GM21737 (cell line): ENCODE results near the gene OR4B1.
"Not testable (repeated sequence)": the region's sequence is repeated elsewhere in the genome, so short reads cannot be mapped to it uniquely, and the experiment has no call there.

Source experiments
- ATAC-seq: cut with Tn5 transposase; IDR thresholded peaks from one replicate; pipeline ENCODE4 v1.9.1; 2021; ENCODE audit warnings: mild to moderate bottlenecking, moderate library complexity; ENCODE audit not compliant: unreplicated experiment

Gene OR4B1

GRCh38 chr11:48216510-48216909 is at the start of gene OR4B1:
TSS of gene OR4B1 (plus strand) at chr11:48216810. CDS start at chr11:48216810, 0 bp downstream.
- no peak for ATAC-seq

- ATAC-seq: no peak
These were observed 49.2 kb upstream of the OR4B1 start for GRCh38 chr11:48167380-48167779.

- ATAC-seq: no peak
These were observed 47.8 kb upstream of the OR4B1 start for GRCh38 chr11:48168815-48169214.

GRCh38 chr11:48169259-48169658 is 47.4 kb upstream of the OR4B1 start:
- no peak for ATAC-seq

GRCh38 chr11:48169717-48170116 is 46.9 kb upstream of the OR4B1 start:
- ATAC-seq: no peak

GRCh38 chr11:48170241-48171233 is 46.1 kb upstream of the OR4B1 start:
- ATAC-seq: no peak

- ATAC-seq: peak; percentile 76
These were observed 43.6 kb upstream of the OR4B1 start for GRCh38 chr11:48172818-48173609.

GRCh38 chr11:48177661-48178060 is 38.9 kb upstream of the OR4B1 start:
- ATAC-seq: no peak

GRCh38 chr11:48180627-48181026 is 36.0 kb upstream of the OR4B1 start:
- no peak for ATAC-seq

- no peak for ATAC-seq
These were observed 33.6 kb upstream of the OR4B1 start for GRCh38 chr11:48182860-48183526.

GRCh38 chr11:48184452-48184851 is 32.2 kb upstream of the OR4B1 start:
- ATAC-seq: no peak

GRCh38 chr11:48190906-48191654 is 25.5 kb upstream of the OR4B1 start:
- ATAC-seq: not testable (repeated sequence)

- no peak for ATAC-seq
These were observed 22.7 kb upstream of the OR4B1 start for GRCh38 chr11:48193876-48194275.

- no peak for ATAC-seq
These were observed 8.7 kb upstream of the OR4B1 start for GRCh38 chr11:48207881-48208280.

- ATAC-seq: no peak
These were observed 6.6 kb upstream of the OR4B1 start for GRCh38 chr11:48210052-48210451.

- no peak for ATAC-seq
These were observed 12.2 kb downstream of the OR4B1 start for GRCh38 chr11:48228761-48229160.

- not testable (repeated sequence) for ATAC-seq
These were observed 13.4 kb downstream of the OR4B1 start for GRCh38 chr11:48230057-48230456.

- no peak for ATAC-seq
These were observed 21.1 kb downstream of the OR4B1 start for GRCh38 chr11:48237727-48238126.

GRCh38 chr11:48242501-48242900 is 25.9 kb downstream of the OR4B1 start:
- no peak for ATAC-seq

- ATAC-seq: no peak
These were observed 28.2 kb downstream of the OR4B1 start, which contains the start of gene OR4X2 for GRCh38 chr11:48244804-48245203. TSS of gene OR4X2 (plus strand) at chr11:48245104. CDS start at chr11:48245104, 0 bp downstream.
